GM06990 (cell line): ENCODE data around the gene ZNF79.
"Not testable (repeated sequence)": the region's sequence is repeated elsewhere in the genome, so short reads cannot be mapped to it uniquely, and the experiment has no call there.

ENCODE experiments used
- DNase-seq: peaks from one replicate; pipeline ENCODE4 v3.0.0-alpha.2; 2011; ENCODE audit not compliant: insufficient read length; ENCODE audit errors: extremely low read depth
- H3K27me3 ChIP-seq: replicated peaks from 2 replicates; pipeline ENCODE4 v1.6.0; 2011; ENCODE audit warnings: low read length; ENCODE audit not compliant: control insufficient read depth, insufficient read depth
- H3K36me3 ChIP-seq: 2 replicates; pipeline ENCODE4 v1.5.1; 2011; ENCODE audit warnings: low read length; ENCODE audit not compliant: control insufficient read depth, insufficient read depth
- H3K4me3 ChIP-seq: replicated peaks from 2 replicates; pipeline ENCODE4 v1.5.1; 2011; ENCODE audit warnings: low read depth, mild to moderate bottlenecking, control low read depth, low read length
- CTCF ChIP-seq: IDR thresholded peaks from 2 replicates; pipeline ENCODE4 v1.5.1; 2011; ENCODE audit warnings: low read length, control low read depth, mild to moderate bottlenecking, inconsistent platforms; ENCODE audit not compliant: insufficient read depth, poor library complexity, severe bottlenecking

The ZNF79 gene

DNA sequence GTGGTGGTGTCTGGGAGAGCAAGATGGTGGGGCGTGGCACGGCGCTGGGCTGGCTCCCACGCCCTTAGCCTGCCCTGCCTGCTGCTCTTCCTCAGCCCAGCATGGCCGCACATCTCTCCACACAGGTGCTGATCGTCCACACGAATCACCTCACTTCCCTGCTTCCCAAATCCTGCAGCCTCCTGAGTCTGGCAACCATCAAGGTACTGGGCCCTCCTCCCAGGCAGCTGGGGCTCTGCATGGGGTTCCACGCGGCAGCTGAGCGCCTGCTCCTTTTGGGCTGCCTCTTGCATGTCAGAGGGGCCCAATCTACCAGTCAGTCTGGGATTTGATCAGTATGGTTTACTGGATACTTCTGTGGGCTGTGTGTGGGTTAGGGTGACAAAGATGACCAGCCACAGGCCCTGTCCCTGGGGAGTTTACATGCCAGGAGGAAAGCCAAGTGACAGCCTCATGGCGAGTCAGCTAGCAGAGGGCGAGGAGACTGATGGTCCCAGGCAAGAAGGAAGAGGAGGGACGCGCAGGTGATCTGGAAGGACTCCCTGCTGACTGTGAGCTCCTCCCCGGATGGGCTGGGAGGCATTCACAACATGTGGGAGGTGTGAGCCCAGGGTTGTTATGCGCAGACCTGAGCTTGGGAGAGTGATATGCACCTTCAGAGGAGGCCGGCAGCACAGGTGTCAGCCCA, 33.2 kb downstream of the ZNF79 start:
- no peaks in the 10 kb centered on the region for H3K27me3 ChIP-seq
- peaks cover 21% of the 10 kb centered on the region for H3K36me3 ChIP-seq
- no peak for TF ChIP-seq CTCF
- H3K4me3 ChIP-seq, result no peak overlapping the region
- no peak for DNase-seq

DNA sequence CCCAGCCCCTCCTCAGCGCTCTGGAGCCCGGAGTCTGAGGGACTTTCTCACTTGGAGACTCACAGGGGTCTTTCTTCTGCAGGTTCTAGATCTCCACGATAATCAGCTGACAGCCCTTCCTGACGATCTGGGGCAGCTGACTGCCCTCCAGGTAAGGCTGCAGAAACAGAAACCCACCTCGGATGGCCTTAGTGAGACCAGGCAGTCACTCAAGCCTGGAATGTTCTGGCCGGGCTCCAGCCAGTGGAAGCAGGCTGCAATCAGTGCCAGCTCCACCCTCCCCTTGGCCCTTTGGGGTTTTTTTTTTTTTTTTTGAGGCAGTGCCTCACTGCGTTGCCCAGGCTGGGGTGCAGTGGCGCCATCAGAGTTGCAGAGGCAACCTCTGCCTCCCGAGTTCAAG, 34.7 kb downstream of the ZNF79 start:
- peaks cover 29% of the 10 kb centered on the region for H3K36me3 ChIP-seq

GRCh38 chr9:127463382-127463781, 39.2 kb downstream of the ZNF79 start:
- Histone ChIP-seq H3K4me3 (no peak overlapping the region), H3K27me3 (no peaks in the 10 kb centered on the region), H3K36me3 (peaks cover 33% of the 10 kb centered on the region)
- TF ChIP-seq CTCF, result no peak
- DNase-seq, result no peak

More for the DNA sequence above, 34.7 kb downstream of the ZNF79 start:
- no peak for TF ChIP-seq CTCF
- Histone ChIP-seq H3K4me3 (no peak overlapping the region), H3K27me3 (no peaks in the 10 kb centered on the region)
- DNase-seq, result no peak

DNA sequence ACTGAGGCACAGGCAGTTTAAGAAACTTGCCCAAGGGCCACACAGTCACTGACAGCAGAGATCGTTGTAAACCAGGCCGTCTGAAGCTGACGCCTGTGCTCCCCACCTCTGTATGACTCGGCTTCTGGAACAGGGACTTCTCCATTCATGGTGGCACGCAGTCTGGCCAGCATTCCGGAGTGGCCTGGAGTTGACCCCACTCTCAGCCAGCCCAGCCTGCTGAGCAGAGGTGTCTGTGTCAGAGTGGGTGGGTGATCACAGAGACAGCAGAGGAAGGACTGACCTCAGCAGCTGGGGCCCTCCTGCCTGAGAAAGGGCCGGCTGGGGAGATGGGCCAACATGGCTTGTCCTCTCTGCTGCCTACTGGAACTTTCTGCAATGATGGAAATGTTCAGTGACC, 39.7 kb downstream of the ZNF79 start:
- Histone ChIP-seq H3K4me3 (no peak overlapping the region), H3K27me3 (no peaks in the 10 kb centered on the region), H3K36me3 (peaks cover 31% of the 10 kb centered on the region)
- TF ChIP-seq CTCF, result no peak
- no peak for DNase-seq

DNA sequence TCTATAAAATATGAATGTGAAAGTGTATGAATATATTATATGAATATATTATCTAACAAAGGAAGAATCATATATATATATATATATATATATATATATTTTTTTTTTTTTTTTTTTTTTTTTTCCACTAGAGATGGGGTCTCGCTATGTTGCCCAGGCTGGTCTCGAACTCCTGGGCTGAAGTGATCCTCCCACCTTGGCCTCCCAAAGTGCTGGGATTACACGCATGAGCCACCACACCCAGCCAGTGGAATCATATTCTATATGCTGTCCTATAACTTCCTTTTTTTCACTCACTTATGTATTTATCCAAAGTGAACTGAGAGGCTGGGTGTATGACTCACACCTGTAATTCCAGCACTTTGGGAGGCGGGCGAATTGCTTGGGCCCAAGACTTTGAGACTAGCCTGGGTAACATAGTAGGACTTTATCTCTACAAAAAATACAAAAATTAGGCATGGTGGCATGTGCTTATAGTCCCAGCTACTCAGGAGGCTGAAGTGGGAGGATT, 42.3 kb downstream of the ZNF79 start:
- not testable (repeated sequence) for H3K4me3 ChIP-seq, H3K27me3 ChIP-seq, DNase-seq
- peaks cover 25% of the 10 kb centered on the region for H3K36me3 ChIP-seq

GRCh38 chr9:127467621-127468020, 43.4 kb downstream of the ZNF79 start:
- Histone ChIP-seq H3K27me3 (no peaks in the 10 kb centered on the region), H3K4me3 (no peak overlapping the region), H3K36me3 (peaks cover 18% of the 10 kb centered on the region)
- no peak for TF ChIP-seq CTCF
- DNase-seq, result no peak
